Measurements from ENCODE around the gene TMEM88. TPM values are rescaled to one million over a fixed set of nuclear protein-coding genes. Genes with fewer than 3 reads are reported as not detected.
A peak's percentile ranks its signal among the peaks of the same experiment; 100 is the strongest.

The TMEM88 gene
- total RNA-seq, 4 donors from 2014 or later: 1.5 to 3.8 (median 1.6) TPM; not detected in 1

DNA sequence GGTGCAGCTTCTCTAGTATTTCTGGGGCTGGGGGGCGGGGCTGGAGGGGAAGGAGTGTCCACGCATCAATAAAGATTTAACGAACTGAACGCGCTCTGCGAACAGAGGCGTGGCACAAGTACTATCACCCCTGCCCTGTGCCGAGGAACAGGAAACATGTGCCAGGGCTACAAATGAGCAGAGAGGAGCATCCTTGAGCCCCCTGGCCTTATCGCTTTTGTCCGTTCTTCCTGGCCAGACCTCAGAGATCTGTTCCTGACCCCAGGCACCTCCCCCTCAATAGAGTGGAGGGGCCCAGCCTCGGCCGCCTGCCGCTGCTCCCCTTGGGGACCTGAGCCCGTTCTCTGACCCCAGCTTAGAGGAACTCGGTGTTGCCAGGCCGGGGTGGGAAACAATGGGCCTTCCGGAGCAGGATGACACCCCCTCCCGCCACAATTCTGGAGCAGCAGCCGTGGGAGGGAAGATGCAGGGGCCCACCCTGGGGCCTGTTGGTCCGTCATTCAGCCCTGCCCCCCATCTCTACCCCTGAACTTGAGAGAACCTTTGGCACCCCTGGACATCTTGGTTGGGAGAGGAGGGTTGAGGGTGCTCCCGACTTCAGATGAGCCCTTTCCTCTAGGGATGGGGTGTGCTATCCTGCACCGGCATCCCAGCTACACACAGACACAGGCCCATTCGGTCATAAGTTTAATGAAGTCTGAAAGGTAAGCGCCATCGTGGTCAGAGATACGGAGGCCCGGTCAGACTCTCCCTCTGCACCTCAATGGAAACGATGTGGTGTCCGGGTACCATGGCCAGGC lies 1.3 kb downstream of the TMEM88 start:
- TF ChIP-seq, protein P1, sequence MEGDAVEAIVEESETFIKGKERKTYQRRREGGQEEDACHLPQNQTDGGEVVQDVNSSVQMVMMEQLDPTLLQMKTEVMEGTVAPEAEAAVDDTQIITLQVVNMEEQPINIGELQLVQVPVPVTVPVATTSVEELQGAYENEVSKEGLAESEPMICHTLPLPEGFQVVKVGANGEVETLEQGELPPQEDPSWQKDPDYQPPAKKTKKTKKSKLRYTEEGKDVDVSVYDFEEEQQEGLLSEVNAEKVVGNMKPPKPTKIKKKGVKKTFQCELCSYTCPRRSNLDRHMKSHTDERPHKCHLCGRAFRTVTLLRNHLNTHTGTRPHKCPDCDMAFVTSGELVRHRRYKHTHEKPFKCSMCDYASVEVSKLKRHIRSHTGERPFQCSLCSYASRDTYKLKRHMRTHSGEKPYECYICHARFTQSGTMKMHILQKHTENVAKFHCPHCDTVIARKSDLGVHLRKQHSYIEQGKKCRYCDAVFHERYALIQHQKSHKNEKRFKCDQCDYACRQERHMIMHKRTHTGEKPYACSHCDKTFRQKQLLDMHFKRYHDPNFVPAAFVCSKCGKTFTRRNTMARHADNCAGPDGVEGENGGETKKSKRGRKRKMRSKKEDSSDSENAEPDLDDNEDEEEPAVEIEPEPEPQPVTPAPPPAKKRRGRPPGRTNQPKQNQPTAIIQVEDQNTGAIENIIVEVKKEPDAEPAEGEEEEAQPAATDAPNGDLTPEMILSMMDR (IDR thresholded peaks at IDR 0.05): no peak
- no peak for TF ChIP-seq POLR2A (IDR thresholded peaks at IDR 0.05)
- Histone ChIP-seq H3K27me3 (no peaks in the 10 kb centered on the region), H3K36me3 (peaks cover 1 to 47% (median 6%) of the 10 kb centered on the region in 3 donors), H3K9me3 (no peaks in the 10 kb centered on the region), H3K27ac (peak overlapping the region; percentile 82 to 97 (median 96)), H3K4me3 (peak overlapping the region; percentile 51 to 81 (median 76)), H3K4me1 (peaks cover 28 to 73% (median 37%) of the 10 kb centered on the region in 3 donors)
- 0 to 1% methylated on average over 8 to 18 of the region's 29 CpGs for WGBS, 2 donors
- intact Hi-C loops (cut with DNase I): no loop called here
- DNase-seq: no peak

- Histone ChIP-seq H3K36me3 (peaks cover 0 to 50% (median 4%) of the 10 kb centered on the region in 3 donors), H3K27me3 (no peaks in the 10 kb centered on the region), H3K4me3 (peak within 1 kb of the TSS; percentile 51 to 81 (median 76)), H3K27ac (peak within 1 kb of the TSS; percentile 82 to 97 (median 96)), H3K9me3 (no peaks in the 10 kb centered on the region), H3K4me1 (peaks cover 23 to 65% (median 32%) of the 10 kb centered on the region in 3 donors)
- TF ChIP-seq, protein P1 (IDR thresholded peaks at IDR 0.05): peak; percentile 36 to 84 (median 52)
- TF ChIP-seq POLR2A (IDR thresholded peaks at IDR 0.05): peak in 2 of 4 donors; percentile 47 to 68
- intact Hi-C loops (cut with DNase I): no loop called here
- peak; percentile 90 for DNase-seq
- 0% methylated on average over 36 to 64 of the region's 64 CpGs for WGBS, 2 donors
Observed at GRCh38 chr17:7856811-7857712, 2.2 kb downstream of the TMEM88 start, which contains the start of gene NAA38. TSS of gene NAA38 (minus strand) at chr17:7857559. CDS start at chr17:7857463, 96 bp downstream.

DNA sequence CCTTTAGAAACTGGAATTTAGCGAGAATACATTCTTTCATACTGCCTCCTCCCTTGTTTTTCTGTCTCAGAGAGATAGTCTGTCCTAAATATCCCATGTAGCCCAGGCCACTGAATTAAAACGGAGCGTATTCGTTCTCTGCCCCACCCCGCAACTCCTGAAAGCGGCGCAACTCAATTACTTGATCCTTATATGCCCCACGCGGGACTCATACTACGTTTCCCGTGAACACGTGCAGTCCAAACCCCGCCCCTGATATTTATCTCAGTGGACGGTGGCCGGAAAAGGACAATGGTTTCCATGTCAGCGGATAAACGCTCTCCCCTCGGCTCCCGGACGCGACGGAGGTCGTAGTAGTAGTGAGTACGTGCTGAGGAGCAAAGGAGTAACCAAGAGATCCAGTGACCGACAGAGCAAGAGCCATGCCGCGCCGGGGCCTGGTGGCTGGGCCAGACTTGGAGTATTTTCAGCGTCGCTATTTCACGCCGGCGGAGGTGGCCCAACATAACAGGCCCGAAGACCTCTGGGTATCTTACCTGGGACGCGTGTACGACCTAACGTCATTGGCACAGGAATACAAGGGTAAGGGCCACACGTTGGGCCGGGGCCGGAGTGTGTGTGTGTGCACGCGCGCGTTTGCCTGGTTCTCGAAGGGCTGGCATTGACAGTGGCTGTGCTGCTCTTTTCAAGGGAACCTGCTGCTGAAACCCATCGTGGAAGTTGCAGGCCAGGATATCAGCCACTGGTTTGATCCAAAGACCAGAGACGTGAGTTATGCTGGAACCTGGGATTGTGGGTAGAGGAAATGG lies 3.1 kb downstream of the TMEM88 start, which contains the start of gene CYB5D1:
Gene CYB5D1, plus strand, starts transcription at position 291 of the 809 bp plus-strand sequence. Its CDS starts 132 bp downstream, at position 423.
- TF ChIP-seq, protein P1 (IDR thresholded peaks at IDR 0.05): peak in 1 of 6 experiments; percentile 31
- TF ChIP-seq POLR2A (IDR thresholded peaks at IDR 0.05): peak in 2 of 4 donors; percentile 40 to 45
- peak within 1 kb of the TSS; percentile 82 to 97 (median 96) for H3K27ac ChIP-seq
- no peaks in the 10 kb centered on the region for H3K9me3 ChIP-seq
- peak within 1 kb of the TSS; percentile 51 to 81 (median 76) for H3K4me3 ChIP-seq
- intact Hi-C loops (cut with DNase I): no loop called here
- H3K4me1 ChIP-seq: peaks cover 23 to 60% (median 30%) of the 10 kb centered on the region in 3 donors
- H3K27me3 ChIP-seq: no peaks in the 10 kb centered on the region
- H3K36me3 ChIP-seq: peaks cover 0 to 44% (median 0%) of the 10 kb centered on the region in 3 donors
- 1% methylated on average over 32 to 41 of the region's 48 CpGs for WGBS, 2 donors
- DNase-seq: peak; percentile 80

DNA sequence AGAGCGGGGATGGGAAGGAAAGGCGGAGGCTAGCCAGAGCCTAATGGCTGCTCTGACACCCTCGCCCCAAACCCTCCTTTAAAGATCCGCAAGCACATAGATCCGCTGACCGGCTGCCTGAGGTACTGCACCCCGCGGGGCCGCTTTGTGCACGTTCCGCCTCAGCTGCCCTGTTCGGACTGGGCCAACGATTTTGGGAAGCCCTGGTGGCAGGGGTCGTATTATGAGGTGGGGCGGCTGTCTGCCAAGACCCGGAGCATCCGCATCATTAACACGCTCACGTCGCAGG lies 3.6 kb downstream of the TMEM88 start:
- intact Hi-C loops (cut with DNase I): no loop called here
- WGBS, 2 donors: 4 to 25% methylated on average over 5 to 9 of the region's 20 CpGs
- DNase-seq: no peak

More for the DNA sequence above, 3.6 kb downstream of the TMEM88 start:
- Histone ChIP-seq H3K27me3 (no peaks in the 10 kb centered on the region), H3K4me1 (peaks cover 23 to 56% (median 30%) of the 10 kb centered on the region in 3 donors), H3K9me3 (no peaks in the 10 kb centered on the region), H3K4me3 (peak overlapping the region; percentile 51 to 81 (median 76)), H3K36me3 (peaks cover 0 to 39% (median 0%) of the 10 kb centered on the region in 3 donors), H3K27ac (peak overlapping the region; percentile 82 to 97 (median 96))
- no peak for TF ChIP-seq POLR2A (IDR thresholded peaks at IDR 0.05)
- TF ChIP-seq, protein P1 (IDR thresholded peaks at IDR 0.05): peak in 5 of 6 experiments; percentile 41 to 68 (median 56)

All from esophagus squamous epithelium (tissue), 5 donors.